NT2/D1 (cell line): ENCODE data around the gene MEPCE.

Experiments used
- YY1 ChIP-seq: IDR thresholded peaks from 2 replicates; pipeline ENCODE4 v1.6.1; 2011; ENCODE audit not compliant: insufficient read length, insufficient read depth
- ZNF274 ChIP-seq: IDR thresholded peaks from 2 replicates; pipeline ENCODE4 v1.6.1; 2011; ENCODE audit warnings: mild to moderate bottlenecking, low read depth, low read length

DNA sequence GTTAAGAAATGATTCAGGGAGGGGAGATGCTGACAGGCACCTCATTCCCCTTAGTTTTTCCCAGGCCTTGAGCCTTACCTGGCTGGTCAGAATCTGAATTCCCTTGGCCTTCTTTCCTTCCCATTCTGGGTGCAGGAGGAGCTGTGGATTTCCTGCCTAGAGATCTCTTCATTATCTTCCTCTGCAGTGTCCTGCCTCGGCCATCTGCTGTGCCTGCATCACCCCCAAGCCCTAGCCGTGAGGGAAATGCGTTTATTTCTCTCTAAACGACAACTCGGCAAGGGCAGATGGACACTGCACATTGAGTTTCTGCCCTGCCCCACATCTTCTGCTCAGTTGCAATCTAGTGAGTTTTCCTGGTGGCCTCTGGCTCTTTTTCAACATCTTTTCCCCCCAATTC is 27.8 kb upstream of the MEPCE start:
- TF ChIP-seq ZNF274: no peak
- TF ChIP-seq YY1: no peak
